Activated naive CD4-positive, alpha-beta T cell treated with Interleukin-2 at 50 U/mL for 16 hours (primary cell): Measurements from ENCODE around the gene DENND4A.
A peak's percentile ranks its signal among the peaks of the same experiment; 100 is the strongest.
"Not testable (repeated sequence)": the region's sequence is repeated elsewhere in the genome, so short reads cannot be mapped to it uniquely, and the experiment has no call there.

Experiments used
- DNase-seq: peaks from one replicate; pipeline ENCODE4 v3.0.0-alpha.2; 2020

The DENND4A gene

GRCh38 chr15:65623103-65623502, 169.0 kb downstream of the DENND4A start:
- DNase-seq: no peak

- no peak for DNase-seq
Measured at GRCh38 chr15:65621638-65622037, 170.5 kb downstream of the DENND4A start, which contains the start of gene SLC24A1. Gene SLC24A1, plus strand, starts transcription at chr15:65621938. Its CDS starts 2,143 bp downstream, at chr15:65624081.

GRCh38 chr15:65620833-65621232, 171.3 kb downstream of the DENND4A start:
- no peak for DNase-seq

GRCh38 chr15:65619626-65620290, 172.3 kb downstream of the DENND4A start:
- no peak for DNase-seq

GRCh38 chr15:65618560-65619109, 173.5 kb downstream of the DENND4A start:
- DNase-seq: no peak

GRCh38 chr15:65615887-65616286, 176.2 kb downstream of the DENND4A start:
- DNase-seq: not testable (repeated sequence)

GRCh38 chr15:65612949-65613744, 178.9 kb downstream of the DENND4A start:
- DNase-seq: no peak

- no peak for DNase-seq
Measured at GRCh38 chr15:65612616-65612946, 179.5 kb downstream of the DENND4A start.

- DNase-seq: no peak
Measured at GRCh38 chr15:65611888-65612615, 180.0 kb downstream of the DENND4A start.

- DNase-seq: peak; percentile 95
Measured at GRCh38 chr15:65610871-65611718, 181.0 kb downstream of the DENND4A start, which contains the start of gene INTS14. Gene INTS14, minus strand, starts transcription at chr15:65611131. Its CDS starts 3,751 bp downstream, at chr15:65607380.
